Endothelial cell of umbilical vein (primary cell): ENCODE data around the gene HSD3B1. TPM values are rescaled to one million over a fixed set of nuclear protein-coding genes. Genes with fewer than 3 reads are reported as not detected.

Experiments
- BruUV-seq: library from RNA; stranded (reverse); fragments of 400-500 nt; replicated peaks from 2 replicates; lab custom pipeline; 2021; lab: Mats Ljungman, UMichigan
- CTCF ChIA-PET: fragments of 300-600, 350-600 bp; sonication (Branson Sonifier 250); formaldehyde crosslinking; loops from one replicate; lab custom pipeline; 2021; ENCODE audit warnings: antibody characterized with exemption, inconsistent platforms; lab: Charles Lee
- POLR2A ChIA-PET: fragments of 300-600, 350-600 bp; sonication (Branson Sonifier 250); formaldehyde crosslinking; loops from one replicate; lab custom pipeline; 2021; ENCODE audit warnings: antibody characterized with exemption, inconsistent platforms; lab: Charles Lee
- DNase-seq: peaks from one replicate; pipeline ENCODE4 v3.0.0-alpha.2; 2011; ENCODE audit warnings: low read depth, low spot score
- FAIRE-seq: peaks from 2 replicates; lab custom pipeline; 2011; peaks lifted over from hg19 to GRCh38; lab: Jason Lieb, UNC
- H2AFZ ChIP-seq: 2 replicates; pipeline ENCODE4 v1.6.0; 2012; ENCODE audit warnings: low read depth, low read length, control low read depth, inconsistent platforms
- H3K27ac ChIP-seq: 2 replicates; pipeline ENCODE4 v1.5.1; 2011; ENCODE audit warnings: low read depth, mild to moderate bottlenecking, control low read depth, low read length, moderate library complexity; ENCODE audit not compliant: insufficient read depth
- H3K27me3 ChIP-seq, 2 experiments: 2 replicates each; pipeline versions ENCODE4 v1.6.0 to v1.6.1; 2011; ENCODE audit warnings: low read length in 2 of 2, mixed read lengths in 1 of 2; ENCODE audit not compliant: control insufficient read depth in 2 of 2, insufficient read depth in 2 of 2
- H3K36me3 ChIP-seq, 2 experiments: 2 replicates in 1 of 2; 3 replicates in 1 of 2; pipeline ENCODE4 v1.5.1; 2011; ENCODE audit warnings: low read length in 2 of 2, mild to moderate bottlenecking in 1 of 2, moderate library complexity in 1 of 2; ENCODE audit not compliant: control insufficient read depth in 2 of 2, insufficient read depth in 2 of 2; ENCODE audit errors: extremely low read depth in 1 of 2
- H3K4me1 ChIP-seq: 3 replicates; pipeline ENCODE4 v1.5.1; 2011; ENCODE audit warnings: mild to moderate bottlenecking, low read length; ENCODE audit not compliant: control insufficient read depth, insufficient read depth; ENCODE audit errors: extremely low read depth
- H3K4me2 ChIP-seq: 2 replicates; pipeline ENCODE4 v1.6.1; 2011; ENCODE audit warnings: low read length, control low read depth, mixed read lengths; ENCODE audit not compliant: insufficient read depth
- H3K4me3 ChIP-seq, 3 experiments: fragments of 200-600 bp in 1 of 3; sonication (generic), shearing (Covaris generic) in 1 of 3; replicated peaks in 1 of 3; 2 replicates each; pipeline ENCODE4 v1.5.1; 2011 to 2016; ENCODE audit warnings: control low read depth in 3 of 3, low read length in 3 of 3, mild to moderate bottlenecking in 2 of 3, inconsistent platforms in 1 of 3, low read depth in 1 of 3, moderate library complexity in 1 of 3; ENCODE audit not compliant: insufficient read depth in 1 of 3
- H3K79me2 ChIP-seq: 2 replicates; pipeline ENCODE4 v1.6.0; 2012; ENCODE audit warnings: low read length, inconsistent platforms; ENCODE audit not compliant: control insufficient read depth, insufficient read depth
- H3K9ac ChIP-seq: replicated peaks from 2 replicates; pipeline ENCODE3; 2011; ENCODE audit warnings: low read length, control low read depth; ENCODE audit not compliant: insufficient read depth; ENCODE audit errors: extremely low read depth
- H3K9me1 ChIP-seq: replicated peaks from 3 replicates; pipeline ENCODE4 v1.6.0; 2011; ENCODE audit warnings: mild to moderate bottlenecking, low read length; ENCODE audit not compliant: control insufficient read depth, insufficient read depth; ENCODE audit errors: extremely low read depth
- H3K9me3 ChIP-seq: replicated peaks from 2 replicates; pipeline ENCODE4 v1.5.1; 2012; ENCODE audit warnings: low read length, inconsistent platforms; ENCODE audit not compliant: control insufficient read depth, insufficient read depth
- H4K20me1 ChIP-seq: replicated peaks from 2 replicates; pipeline ENCODE3; 2011; ENCODE audit warnings: mild to moderate bottlenecking, low read length; ENCODE audit not compliant: control insufficient read depth, insufficient read depth; ENCODE audit errors: extremely low read depth
- EZH2 ChIP-seq: IDR thresholded peaks from 2 replicates; pipeline ENCODE4 v1.6.1; 2012; ENCODE audit warnings: borderline replicate concordance, low read depth, mild to moderate bottlenecking, moderate library complexity, low read length, inconsistent platforms; ENCODE audit not compliant: severe bottlenecking
- FOS ChIP-seq: IDR thresholded peaks from 2 replicates; pipeline ENCODE4 v1.6.1; 2011; ENCODE audit warnings: mild to moderate bottlenecking, low read length, moderate library complexity, borderline replicate concordance; ENCODE audit not compliant: insufficient read depth
- GATA2 ChIP-seq: IDR thresholded peaks from 2 replicates; pipeline ENCODE4 v1.7.0; 2011; ENCODE audit warnings: low read depth, mild to moderate bottlenecking, moderate library complexity, mixed read lengths, low read length; ENCODE audit not compliant: insufficient read length, insufficient read depth
- JUN ChIP-seq: IDR thresholded peaks from 2 replicates; pipeline ENCODE4 v1.6.1; 2011; ENCODE audit warnings: borderline replicate concordance, low read depth; ENCODE audit not compliant: insufficient read length, insufficient read depth
- MAX ChIP-seq: IDR thresholded peaks from 2 replicates; pipeline ENCODE4 v1.6.1; 2011; ENCODE audit not compliant: insufficient read depth, insufficient read length
- MYC ChIP-seq: IDR thresholded peaks from one replicate; pipeline ENCODE4 v1.6.1; 2011; ENCODE audit warnings: mild to moderate bottlenecking, low read depth, low read length
- POLR2A ChIP-seq: IDR thresholded peaks from 2 replicates; pipeline ENCODE4 v1.6.1; 2012; ENCODE audit warnings: low read depth, mild to moderate bottlenecking, control low read depth, low read length
- POLR2AphosphoS5 ChIP-seq: IDR thresholded peaks from 2 replicates; pipeline ENCODE4 v1.6.1; 2012; ENCODE audit warnings: low read depth, mild to moderate bottlenecking, control low read depth, low read length, moderate library complexity; ENCODE audit not compliant: insufficient read depth
- dilution Hi-C: fragments of 300-500 bp; cut with MboI; formaldehyde crosslinking; loops from one replicate; pipeline ENCODE4 v1.15.0; 2019; ENCODE audit warnings: low sequenced_read_pairs; ENCODE audit not compliant: extremely low pct_ligation_motif_present
- intact Hi-C: fragments of 100-400 bp; cut with micrococcal nuclease; formaldehyde crosslinking; loops from one replicate; pipeline ENCODE4 v1.10.0; 2022
- polyA plus RNA-seq, 4 experiments: library from polyadenylated mRNA; depleted of rRNA in 3 of 4; stranded (reverse) in 3 of 4; unstranded in 1 of 4; fragments of >200 nt; gene quantifications; 2 replicates each; pipeline versions ENCODE4 v1.2.1 to v1.2.3, GENCODE V29; 2011 to 2012; ENCODE audit warnings: missing spikeins in 1 of 4
- total RNA-seq: library from RNA; stranded (reverse); gene quantifications from 2 replicates; pipeline ENCODE4 v1.2.3, GENCODE V29; 2021
- TF ChIP-seq, protein P1 (sequence below), 2 donors: IDR thresholded peaks; 1 replicate in 1 of 2; 2 replicates in 1 of 2; pipeline ENCODE4 v1.5.1; 2011; ENCODE audit warnings: low read length in 2 of 2, mild to moderate bottlenecking in 2 of 2, moderate library complexity in 2 of 2, control low read depth in 1 of 2, inconsistent platforms in 1 of 2, low read depth in 1 of 2; ENCODE audit not compliant: insufficient read depth in 1 of 2; ENCODE audit errors: extremely low read depth in 1 of 2

HSD3B1 gene
- total and polyA plus RNA-seq, 2 donors (not counting 3 experiments of a cell fraction or from before 2014, with no cell fraction given), result not detected

GRCh38 chr1:119515221-119515620 is 8.2 kb downstream of the HSD3B1 start:
- no peaks in the 10 kb centered on the region for H4K20me1 ChIP-seq
- no TSS peak for BruUV-seq
- no peak for FAIRE-seq

More at GRCh38 chr1:119515221-119515620, 8.2 kb downstream of the HSD3B1 start:
- Histone ChIP-seq H3K27me3 (no peaks in the 10 kb centered on the region), H3K9me3 (no peaks in the 10 kb centered on the region), H3K79me2 (no peaks in the 10 kb centered on the region), H3K4me3 (no peak overlapping the region), H2AFZ (no peak overlapping the region), H3K9ac (no peak overlapping the region), H3K36me3 (no peaks in the 10 kb centered on the region), H3K9me1 (no peaks in the 10 kb centered on the region), H3K4me1 (no peaks in the 10 kb centered on the region), H3K4me2 (no peak overlapping the region), H3K27ac (no peak overlapping the region)
- no peak for DNase-seq
- no peak for TF ChIP-seq GATA2
- TF ChIP-seq MAX, result no peak
- no peak for TF ChIP-seq EZH2
- no peak for TF ChIP-seq FOS
- TF ChIP-seq, protein P1, sequence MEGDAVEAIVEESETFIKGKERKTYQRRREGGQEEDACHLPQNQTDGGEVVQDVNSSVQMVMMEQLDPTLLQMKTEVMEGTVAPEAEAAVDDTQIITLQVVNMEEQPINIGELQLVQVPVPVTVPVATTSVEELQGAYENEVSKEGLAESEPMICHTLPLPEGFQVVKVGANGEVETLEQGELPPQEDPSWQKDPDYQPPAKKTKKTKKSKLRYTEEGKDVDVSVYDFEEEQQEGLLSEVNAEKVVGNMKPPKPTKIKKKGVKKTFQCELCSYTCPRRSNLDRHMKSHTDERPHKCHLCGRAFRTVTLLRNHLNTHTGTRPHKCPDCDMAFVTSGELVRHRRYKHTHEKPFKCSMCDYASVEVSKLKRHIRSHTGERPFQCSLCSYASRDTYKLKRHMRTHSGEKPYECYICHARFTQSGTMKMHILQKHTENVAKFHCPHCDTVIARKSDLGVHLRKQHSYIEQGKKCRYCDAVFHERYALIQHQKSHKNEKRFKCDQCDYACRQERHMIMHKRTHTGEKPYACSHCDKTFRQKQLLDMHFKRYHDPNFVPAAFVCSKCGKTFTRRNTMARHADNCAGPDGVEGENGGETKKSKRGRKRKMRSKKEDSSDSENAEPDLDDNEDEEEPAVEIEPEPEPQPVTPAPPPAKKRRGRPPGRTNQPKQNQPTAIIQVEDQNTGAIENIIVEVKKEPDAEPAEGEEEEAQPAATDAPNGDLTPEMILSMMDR (IDR thresholded peaks at IDR 0.05; ENCODE audit: extremely low read depth in 1 of 2, insufficient read depth in 1 of 2, low read depth in 1 of 2, low read length in 2 of 2), result no peak
- TF ChIP-seq POLR2AphosphoS5, result no peak
- no peak for TF ChIP-seq JUN
- no peak for TF ChIP-seq MYC
- no peak for TF ChIP-seq POLR2A
- dilution Hi-C loops (no loop called here), intact Hi-C loops (no loop called here)
- ChIA-PET POLR2A (no interaction called here), CTCF (no interaction called here)
